Dendritic cell treated with granulocyte-macrophage colony-stimulating factor and Interleukin-4, amounts not matched to agents 40 ng/mL and 50 ng/mL, for 4 days (primary cell): ENCODE measurements around the gene LIMS1.
"Not testable (repeated sequence)": the region's sequence is repeated elsewhere in the genome, so short reads cannot be mapped to it uniquely, and the experiment has no call there.

Experiments
- H3K27ac Mint-ChIP-seq: one replicate; pipeline ENCODE4 v1.8.0; 2022; ENCODE audit warnings: mild to moderate bottlenecking, mixed read lengths
- H3K27me3 Mint-ChIP-seq: one replicate; pipeline ENCODE4 v1.8.0; 2022; ENCODE audit warnings: mild to moderate bottlenecking, mixed read lengths
- H3K36me3 Mint-ChIP-seq: one replicate; pipeline ENCODE4 v1.8.0; 2022; ENCODE audit warnings: low read depth, mixed read lengths
- H3K4me1 Mint-ChIP-seq: one replicate; pipeline ENCODE4 v1.8.0; 2022; ENCODE audit warnings: low read depth, mixed read lengths
- H3K4me3 Mint-ChIP-seq: one replicate; pipeline ENCODE4 v1.8.0; 2022; ENCODE audit warnings: mild to moderate bottlenecking, moderate library complexity, mixed read lengths
- H3K9me3 Mint-ChIP-seq: one replicate; pipeline ENCODE4 v1.8.0; 2022; ENCODE audit warnings: mixed read lengths
- intact Hi-C: fragments of 100-400 bp; cut with micrococcal nuclease; formaldehyde crosslinking; loops from one replicate; pipeline ENCODE4 v1.15.0; 2022

LIMS1 gene

GRCh38 chr2:108533832-108534583 is at the start of gene LIMS1:
LIMS1 (plus strand) TSS chr2:108534470; CDS start chr2:108534563, 93 bp downstream.
- Mint-ChIP-seq H3K27ac (peak within 1 kb of the TSS; percentile 92), H3K4me1 (peaks cover 45% of the 10 kb centered on the region), H3K9me3 (no peaks in the 10 kb centered on the region), H3K27me3 (no peaks in the 10 kb centered on the region), H3K36me3 (peaks cover 24% of the 10 kb centered on the region), H3K4me3 (peak within 1 kb of the TSS; percentile 87)
- intact Hi-C loops = loop anchor here (1.0 to 2.0 kb wide), 2 partner anchors 51 to 85 kb away; partner anchors contain the start of gene GCC2

- Mint-ChIP-seq H3K9me3 (no peaks in the 10 kb centered on the region), H3K27ac (no peak overlapping the region), H3K27me3 (no peaks in the 10 kb centered on the region)
Observed at GRCh38 chr2:108485253-108485652, 49.0 kb upstream of the LIMS1 start.

GRCh38 chr2:108490506-108491122 is 43.7 kb upstream of the LIMS1 start:
- H3K36me3 Mint-ChIP-seq = peaks cover 80% of the 10 kb centered on the region
- H3K9me3 Mint-ChIP-seq = no peaks in the 10 kb centered on the region
- H3K4me1 Mint-ChIP-seq = no peaks in the 10 kb centered on the region
- no peaks in the 10 kb centered on the region for H3K27me3 Mint-ChIP-seq
- H3K27ac Mint-ChIP-seq = no peak overlapping the region
- intact Hi-C loops = no loop called here
- no peak overlapping the region for H3K4me3 Mint-ChIP-seq

More at GRCh38 chr2:108485253-108485652, 49.0 kb upstream of the LIMS1 start:
- intact Hi-C loops = no loop called here
- H3K4me1 Mint-ChIP-seq = no peaks in the 10 kb centered on the region
- H3K4me3 Mint-ChIP-seq = no peak overlapping the region
- peaks cover 81% of the 10 kb centered on the region for H3K36me3 Mint-ChIP-seq

GRCh38 chr2:108491848-108492247 is 42.4 kb upstream of the LIMS1 start:
- Mint-ChIP-seq H3K9me3 (no peaks in the 10 kb centered on the region), H3K27ac (no peak overlapping the region), H3K4me1 (no peaks in the 10 kb centered on the region)

GRCh38 chr2:108492364-108492763 is 41.9 kb upstream of the LIMS1 start:
- H3K27ac Mint-ChIP-seq = no peak overlapping the region
- no peak overlapping the region for H3K4me3 Mint-ChIP-seq
- intact Hi-C loops = no loop called here
- no peaks in the 10 kb centered on the region for H3K9me3 Mint-ChIP-seq
- H3K4me1 Mint-ChIP-seq = no peaks in the 10 kb centered on the region
- no peaks in the 10 kb centered on the region for H3K27me3 Mint-ChIP-seq
- peaks cover 80% of the 10 kb centered on the region for H3K36me3 Mint-ChIP-seq

More at GRCh38 chr2:108491848-108492247, 42.4 kb upstream of the LIMS1 start:
- Mint-ChIP-seq H3K4me3 (no peak overlapping the region), H3K36me3 (peaks cover 75% of the 10 kb centered on the region), H3K27me3 (no peaks in the 10 kb centered on the region)
- intact Hi-C loops = no loop called here

- intact Hi-C loops, H3K9me3 Mint-ChIP-seq, H3K27me3 Mint-ChIP-seq, H3K4me1 Mint-ChIP-seq, H3K27ac Mint-ChIP-seq, H3K4me3 Mint-ChIP-seq: not testable (repeated sequence)
- H3K36me3 Mint-ChIP-seq = peaks cover 67% of the 10 kb centered on the region
Observed at GRCh38 chr2:108496167-108496566, 38.1 kb upstream of the LIMS1 start.

GRCh38 chr2:108507620-108508019 is 26.6 kb upstream of the LIMS1 start:
- H3K27ac Mint-ChIP-seq, H3K27me3 Mint-ChIP-seq, H3K9me3 Mint-ChIP-seq, H3K4me3 Mint-ChIP-seq, intact Hi-C loops: not testable (repeated sequence)
- H3K4me1 Mint-ChIP-seq = peaks cover 12% of the 10 kb centered on the region
- H3K36me3 Mint-ChIP-seq = peaks cover 48% of the 10 kb centered on the region

- H3K4me3 Mint-ChIP-seq, H3K27ac Mint-ChIP-seq, H3K9me3 Mint-ChIP-seq, H3K4me1 Mint-ChIP-seq, intact Hi-C loops, H3K27me3 Mint-ChIP-seq: not testable (repeated sequence)
- peaks cover 15% of the 10 kb centered on the region for H3K36me3 Mint-ChIP-seq
Observed at GRCh38 chr2:108512431-108512830, 21.8 kb upstream of the LIMS1 start.

- H3K27me3 Mint-ChIP-seq, H3K27ac Mint-ChIP-seq, H3K9me3 Mint-ChIP-seq, H3K4me1 Mint-ChIP-seq, H3K4me3 Mint-ChIP-seq, intact Hi-C loops: not testable (repeated sequence)
- H3K36me3 Mint-ChIP-seq = peaks cover 15% of the 10 kb centered on the region
Observed at GRCh38 chr2:108514478-108514877, 19.8 kb upstream of the LIMS1 start.

GRCh38 chr2:108524688-108525087 is 9.6 kb upstream of the LIMS1 start:
- intact Hi-C loops = not testable (repeated sequence)

GRCh38 chr2:108525258-108525657 is 9.0 kb upstream of the LIMS1 start:
- H3K36me3 Mint-ChIP-seq, H3K4me1 Mint-ChIP-seq, intact Hi-C loops, H3K9me3 Mint-ChIP-seq, H3K4me3 Mint-ChIP-seq, H3K27me3 Mint-ChIP-seq: not testable (repeated sequence)
- peak overlapping the region; percentile 42 for H3K27ac Mint-ChIP-seq

More at GRCh38 chr2:108524688-108525087, 9.6 kb upstream of the LIMS1 start:
- H3K4me1 Mint-ChIP-seq, H3K27ac Mint-ChIP-seq, H3K4me3 Mint-ChIP-seq, H3K9me3 Mint-ChIP-seq, H3K27me3 Mint-ChIP-seq, H3K36me3 Mint-ChIP-seq: not testable (repeated sequence)

GRCh38 chr2:108531674-108532055 is 2.6 kb upstream of the LIMS1 start:
- H3K4me3 Mint-ChIP-seq = no peak overlapping the region
- intact Hi-C loops = no loop called here
- H3K36me3 Mint-ChIP-seq = peaks cover 17% of the 10 kb centered on the region
- peaks cover 30% of the 10 kb centered on the region for H3K4me1 Mint-ChIP-seq
- H3K27ac Mint-ChIP-seq = no peak overlapping the region
- no peaks in the 10 kb centered on the region for H3K27me3 Mint-ChIP-seq
- H3K9me3 Mint-ChIP-seq = no peaks in the 10 kb centered on the region

- Mint-ChIP-seq H3K27ac (peak overlapping the region; percentile 92), H3K4me3 (peak overlapping the region; percentile 82), H3K27me3 (no peaks in the 10 kb centered on the region), H3K4me1 (peaks cover 52% of the 10 kb centered on the region), H3K36me3 (peaks cover 24% of the 10 kb centered on the region), H3K9me3 (no peaks in the 10 kb centered on the region)
- intact Hi-C loops = loop anchor here (1.0 to 5.0 kb wide), 3 partner anchors 38 to 85 kb away; partner anchors contain the start of gene GCC2
Observed at GRCh38 chr2:108534584-108535356, 500 bp downstream of the LIMS1 start.

- no peaks in the 10 kb centered on the region for H3K27me3 Mint-ChIP-seq
- intact Hi-C loops = loop anchor here (2.0 to 5.0 kb wide), 2 partner anchors 37 to 50 kb away; no protein-coding TSS in a partner anchor
- peaks cover 54% of the 10 kb centered on the region for H3K4me1 Mint-ChIP-seq
- H3K27ac Mint-ChIP-seq = peak overlapping the region; percentile 92
- H3K36me3 Mint-ChIP-seq = peaks cover 24% of the 10 kb centered on the region
- peak overlapping the region; percentile 82 for H3K4me3 Mint-ChIP-seq
- H3K9me3 Mint-ChIP-seq = no peaks in the 10 kb centered on the region
Observed at GRCh38 chr2:108535357-108535631, 1.0 kb downstream of the LIMS1 start.
